Measurements from ENCODE around the gene MDM2.
"Not testable (repeated sequence)": the region's sequence is repeated elsewhere in the genome, so short reads cannot be mapped to it uniquely, and the experiment has no call there.

Gene MDM2

GRCh38 chr12:68806488-68807237 lies 1.3 kb upstream of the MDM2 start:
- DNase-seq = no peak

- DNase-seq = not testable (repeated sequence)
These were observed 752 bp upstream of the MDM2 start for GRCh38 chr12:68807274-68807575.

- peak; percentile 96 for DNase-seq
These were observed 612 bp downstream of the MDM2 start for GRCh38 chr12:68808388-68809189.

GRCh38 chr12:68809190-68810026 lies 1.4 kb downstream of the MDM2 start:
- no peak for DNase-seq

- not testable (repeated sequence) for DNase-seq
These were observed 2.0 kb downstream of the MDM2 start for GRCh38 chr12:68810027-68810389.

- DNase-seq = not testable (repeated sequence)
These were observed 3.6 kb downstream of the MDM2 start for GRCh38 chr12:68811573-68811972.

- no peak for DNase-seq
These were observed 4.7 kb downstream of the MDM2 start for GRCh38 chr12:68812553-68813241.

GRCh38 chr12:68813242-68813593 lies 5.2 kb downstream of the MDM2 start:
- DNase-seq = no peak

GRCh38 chr12:68814490-68815231 lies 6.7 kb downstream of the MDM2 start:
- DNase-seq = no peak

- DNase-seq = no peak
These were observed 7.4 kb downstream of the MDM2 start for GRCh38 chr12:68815232-68815927.

GRCh38 chr12:68815928-68816800 lies 8.2 kb downstream of the MDM2 start:
- DNase-seq = no peak

- DNase-seq = not testable (repeated sequence)
These were observed 11.5 kb downstream of the MDM2 start for GRCh38 chr12:68819481-68819880.

- no peak for DNase-seq
These were observed 13.6 kb downstream of the MDM2 start for GRCh38 chr12:68821357-68822188.

GRCh38 chr12:68823696-68824095 lies 15.7 kb downstream of the MDM2 start:
- peak; percentile 66 for DNase-seq

- DNase-seq = no peak
These were observed 16.2 kb downstream of the MDM2 start for GRCh38 chr12:68824131-68824530.

GRCh38 chr12:68824597-68825250 lies 16.7 kb downstream of the MDM2 start:
- DNase-seq = no peak

- DNase-seq = no peak
These were observed 17.7 kb downstream of the MDM2 start for GRCh38 chr12:68825569-68826217.

GRCh38 chr12:68827895-68828671 lies 20.1 kb downstream of the MDM2 start:
- no peak for DNase-seq
